Measurements from ENCODE around the gene ARAF. TPM values are rescaled to one million over a fixed set of nuclear protein-coding genes. Genes with fewer than 3 reads are reported as not detected.

The ARAF gene
- total RNA-seq, 1 experiment from 2014 or later, result 35.4 TPM

DNA sequence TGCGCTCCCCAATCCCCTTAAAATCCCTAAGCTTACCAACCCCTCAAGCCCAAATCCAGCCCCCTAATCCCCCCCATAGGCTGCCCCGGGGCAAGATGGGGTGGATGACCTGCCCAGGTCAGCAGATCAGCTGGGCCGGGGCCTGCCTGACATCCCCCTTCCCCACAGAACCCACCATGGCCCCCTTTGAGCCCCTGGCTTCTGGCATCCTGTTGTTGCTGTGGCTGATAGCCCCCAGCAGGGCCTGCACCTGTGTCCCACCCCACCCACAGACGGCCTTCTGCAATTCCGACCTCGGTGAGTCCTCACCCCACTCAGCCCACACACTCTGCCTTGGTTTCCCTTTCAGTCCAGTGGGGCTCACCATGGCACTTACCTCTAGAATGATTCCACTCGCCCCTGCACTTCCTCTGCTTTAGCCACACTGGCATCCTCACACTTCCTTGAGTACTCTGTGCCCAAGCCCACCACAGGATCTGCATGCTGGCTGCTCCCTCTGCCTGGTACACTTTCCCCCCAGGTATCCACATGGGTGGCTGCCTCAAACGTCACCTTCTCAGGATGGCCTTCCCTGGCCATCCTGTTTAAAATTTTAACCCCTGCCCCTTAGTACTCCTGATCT lies 22.3 kb downstream of the ARAF start:
- Histone ChIP-seq H3K4me2 (ENCODE audit: low read length) (peak overlapping the region; percentile 72), H3K27ac (ENCODE audit: low read depth, low read length) (peak overlapping the region; percentile 13; the same call in 1 of the 2 replicates), H3K79me2 (ENCODE audit: insufficient read depth, low read length) (peaks cover 20% of the 10 kb centered on the region), H3K9ac (ENCODE audit: low read length) (peak overlapping the region; percentile 77), H3K9me2 (ENCODE audit: insufficient read depth) (no peaks in the 10 kb centered on the region), H3K36me3 (ENCODE audit: control insufficient read depth in 1 of 2, insufficient read depth in 2 of 2, low read length in 2 of 2) (peaks cover 3 to 6% of the 10 kb centered on the region in 2 experiments; a peak in 1 of 4 replicates), H2AFZ (ENCODE audit: low read depth, low read length, poor library complexity, severe bottlenecking) (no peak overlapping the region), H3K27me3 (ENCODE audit: insufficient read depth, low read length) (no peaks in the 10 kb centered on the region), H3K4me1 (ENCODE audit: control insufficient read depth in 1 of 2, insufficient read depth in 2 of 2, low read length in 2 of 2) (peaks cover 9 to 35% of the 10 kb centered on the region in 2 experiments), H4K20me1 (ENCODE audit: insufficient read depth) (no peaks in the 10 kb centered on the region), H3K4me3 (replicated peaks in 1 of 2; ENCODE audit: low read depth in 1 of 2, low read length in 2 of 2) (peak overlapping the region; percentile 59 to 66), H3K9me3 (ENCODE audit: control insufficient read depth in 1 of 2, insufficient read depth in 1 of 2, low read depth in 1 of 2, low read length in 2 of 2) (no peaks in the 10 kb centered on the region)
- no peak for ATAC-seq
- BruUV-seq (replicated peaks), result no TSS peak
- DNase-seq (ENCODE audit: low read depth, low spot score), result no peak
- TF ChIP-seq, protein P1, sequence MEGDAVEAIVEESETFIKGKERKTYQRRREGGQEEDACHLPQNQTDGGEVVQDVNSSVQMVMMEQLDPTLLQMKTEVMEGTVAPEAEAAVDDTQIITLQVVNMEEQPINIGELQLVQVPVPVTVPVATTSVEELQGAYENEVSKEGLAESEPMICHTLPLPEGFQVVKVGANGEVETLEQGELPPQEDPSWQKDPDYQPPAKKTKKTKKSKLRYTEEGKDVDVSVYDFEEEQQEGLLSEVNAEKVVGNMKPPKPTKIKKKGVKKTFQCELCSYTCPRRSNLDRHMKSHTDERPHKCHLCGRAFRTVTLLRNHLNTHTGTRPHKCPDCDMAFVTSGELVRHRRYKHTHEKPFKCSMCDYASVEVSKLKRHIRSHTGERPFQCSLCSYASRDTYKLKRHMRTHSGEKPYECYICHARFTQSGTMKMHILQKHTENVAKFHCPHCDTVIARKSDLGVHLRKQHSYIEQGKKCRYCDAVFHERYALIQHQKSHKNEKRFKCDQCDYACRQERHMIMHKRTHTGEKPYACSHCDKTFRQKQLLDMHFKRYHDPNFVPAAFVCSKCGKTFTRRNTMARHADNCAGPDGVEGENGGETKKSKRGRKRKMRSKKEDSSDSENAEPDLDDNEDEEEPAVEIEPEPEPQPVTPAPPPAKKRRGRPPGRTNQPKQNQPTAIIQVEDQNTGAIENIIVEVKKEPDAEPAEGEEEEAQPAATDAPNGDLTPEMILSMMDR (IDR thresholded peaks at IDR 0.05 in 2 of 3, conservative IDR thresholded peaks at IDR 0.05 in 1 of 3; ENCODE audit: borderline replicate concordance in 1 of 3, insufficient read depth in 1 of 3, low read depth in 2 of 3, low read length in 2 of 3), result no peak
- TF ChIP-seq JUND (IDR thresholded peaks at IDR 0.05) (no peak), SIN3A (IDR thresholded peaks at IDR 0.05; ENCODE audit: low read depth) (no peak)
- ChIA-PET CTCF (no interaction called here), RAD21 (ENCODE audit: low non-redundant PET in 1 of 2, low total read pairs in 2 of 2, uncharacterized antibody in 2 of 2, unreplicated experiment in 2 of 2) (no interaction called here), POLR2A (no interaction called here)
- intact Hi-C loops (cut with micrococcal nuclease), result no loop called here

- no TSS peak for BruUV-seq (replicated peaks)
- POLR2A ChIA-PET, result no interaction called here
- no peak for TF ChIP-seq SP1 (IDR thresholded peaks at IDR 0.05; ENCODE audit: low read depth)
- TF ChIP-seq, protein P1 (IDR thresholded peaks at IDR 0.05 in 2 of 3, conservative IDR thresholded peaks at IDR 0.05 in 1 of 3; ENCODE audit: borderline replicate concordance in 1 of 3, insufficient read depth in 1 of 3, low read depth in 2 of 3, low read length in 2 of 3), result no peak
- no peak for TF ChIP-seq ATF3 (IDR thresholded peaks at IDR 0.05)
- no peak for TF ChIP-seq CBX3 (IDR thresholded peaks at IDR 0.05; ENCODE audit: low read depth)
- no peak for TF ChIP-seq EZH2 (IDR thresholded peaks at IDR 0.05)
- TF ChIP-seq SIN3A (IDR thresholded peaks at IDR 0.05; ENCODE audit: low read depth), result no peak
- no peak for TF ChIP-seq FOSL1 (IDR thresholded peaks at IDR 0.05; ENCODE audit: low read depth)
- TF ChIP-seq CEBPB (IDR thresholded peaks at IDR 0.05; ENCODE audit: low read depth), result no peak
- no peak for TF ChIP-seq POLR2AphosphoS5 (IDR thresholded peaks at IDR 0.05; ENCODE audit: low read depth, low read length)
- TF ChIP-seq, protein P2, sequence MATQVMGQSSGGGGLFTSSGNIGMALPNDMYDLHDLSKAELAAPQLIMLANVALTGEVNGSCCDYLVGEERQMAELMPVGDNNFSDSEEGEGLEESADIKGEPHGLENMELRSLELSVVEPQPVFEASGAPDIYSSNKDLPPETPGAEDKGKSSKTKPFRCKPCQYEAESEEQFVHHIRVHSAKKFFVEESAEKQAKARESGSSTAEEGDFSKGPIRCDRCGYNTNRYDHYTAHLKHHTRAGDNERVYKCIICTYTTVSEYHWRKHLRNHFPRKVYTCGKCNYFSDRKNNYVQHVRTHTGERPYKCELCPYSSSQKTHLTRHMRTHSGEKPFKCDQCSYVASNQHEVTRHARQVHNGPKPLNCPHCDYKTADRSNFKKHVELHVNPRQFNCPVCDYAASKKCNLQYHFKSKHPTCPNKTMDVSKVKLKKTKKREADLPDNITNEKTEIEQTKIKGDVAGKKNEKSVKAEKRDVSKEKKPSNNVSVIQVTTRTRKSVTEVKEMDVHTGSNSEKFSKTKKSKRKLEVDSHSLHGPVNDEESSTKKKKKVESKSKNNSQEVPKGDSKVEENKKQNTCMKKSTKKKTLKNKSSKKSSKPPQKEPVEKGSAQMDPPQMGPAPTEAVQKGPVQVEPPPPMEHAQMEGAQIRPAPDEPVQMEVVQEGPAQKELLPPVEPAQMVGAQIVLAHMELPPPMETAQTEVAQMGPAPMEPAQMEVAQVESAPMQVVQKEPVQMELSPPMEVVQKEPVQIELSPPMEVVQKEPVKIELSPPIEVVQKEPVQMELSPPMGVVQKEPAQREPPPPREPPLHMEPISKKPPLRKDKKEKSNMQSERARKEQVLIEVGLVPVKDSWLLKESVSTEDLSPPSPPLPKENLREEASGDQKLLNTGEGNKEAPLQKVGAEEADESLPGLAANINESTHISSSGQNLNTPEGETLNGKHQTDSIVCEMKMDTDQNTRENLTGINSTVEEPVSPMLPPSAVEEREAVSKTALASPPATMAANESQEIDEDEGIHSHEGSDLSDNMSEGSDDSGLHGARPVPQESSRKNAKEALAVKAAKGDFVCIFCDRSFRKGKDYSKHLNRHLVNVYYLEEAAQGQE (IDR thresholded peaks at IDR 0.05; ENCODE audit: low read depth), result no peak
- no peak for TF ChIP-seq ZFX (IDR thresholded peaks at IDR 0.05)
Measured at GRCh38 chrX:47584714-47585113, 23.7 kb downstream of the ARAF start.

More at GRCh38 chrX:47584714-47585113, 23.7 kb downstream of the ARAF start:
- Histone ChIP-seq H3K9me2 (ENCODE audit: insufficient read depth) (no peaks in the 10 kb centered on the region), H4K20me1 (ENCODE audit: insufficient read depth) (no peaks in the 10 kb centered on the region), H3K4me1 (ENCODE audit: control insufficient read depth in 1 of 2, insufficient read depth in 2 of 2, low read length in 2 of 2) (peaks cover 4 to 25% of the 10 kb centered on the region in 2 experiments), H3K9me3 (ENCODE audit: control insufficient read depth in 1 of 2, insufficient read depth in 1 of 2, low read depth in 1 of 2, low read length in 2 of 2) (no peaks in the 10 kb centered on the region), H3K79me2 (ENCODE audit: insufficient read depth, low read length) (peaks cover 20% of the 10 kb centered on the region), H3K36me3 (ENCODE audit: control insufficient read depth in 1 of 2, insufficient read depth in 2 of 2, low read length in 2 of 2) (peaks cover 3 to 6% of the 10 kb centered on the region in 2 experiments; a peak in 1 of 4 replicates), H3K9ac (ENCODE audit: low read length) (no peak overlapping the region), H3K27ac (ENCODE audit: low read depth, low read length) (no peak overlapping the region), H3K27me3 (ENCODE audit: insufficient read depth, low read length) (no peaks in the 10 kb centered on the region), H3K4me3 (replicated peaks in 1 of 2; ENCODE audit: low read depth in 1 of 2, low read length in 2 of 2) (no peak overlapping the region), H3K4me2 (ENCODE audit: low read length) (no peak overlapping the region), H2AFZ (ENCODE audit: low read depth, low read length, poor library complexity, severe bottlenecking) (no peak overlapping the region)
- ChIA-PET CTCF (no interaction called here), RAD21 (ENCODE audit: low non-redundant PET in 1 of 2, low total read pairs in 2 of 2, uncharacterized antibody in 2 of 2, unreplicated experiment in 2 of 2) (no interaction called here)
- intact Hi-C loops (cut with micrococcal nuclease), result no loop called here
- ATAC-seq (no peak), DNase-seq (ENCODE audit: low read depth, low spot score) (no peak)

Data from HCT116 (cell line).